ENCODE measurements around the gene UBALD1.

UBALD1 gene

GRCh38 chr16:4615384-4616046 lies 827 bp upstream of the UBALD1 start:
- no peak for DNase-seq

GRCh38 chr16:4613636-4614570 lies 785 bp downstream of the UBALD1 start:
- DNase-seq = peak; percentile 72 to 79
- no peak for TF ChIP-seq POLR2A (IDR thresholded peaks at IDR 0.05; ENCODE audit: low read length)
- no peak for TF ChIP-seq GATA1 (IDR thresholded peaks at IDR 0.05; ENCODE audit: low read depth, low read length)

More at GRCh38 chr16:4615384-4616046, 827 bp upstream of the UBALD1 start:
- TF ChIP-seq POLR2A (IDR thresholded peaks at IDR 0.05; ENCODE audit: low read length) (no peak), GATA1 (IDR thresholded peaks at IDR 0.05; ENCODE audit: low read depth, low read length) (no peak)

GRCh38 chr16:4612977-4613635 lies 1.6 kb downstream of the UBALD1 start:
- no peak for DNase-seq

GRCh38 chr16:4612474-4612931 lies 2.2 kb downstream of the UBALD1 start:
- TF ChIP-seq POLR2A (IDR thresholded peaks at IDR 0.05; ENCODE audit: low read length) (no peak), GATA1 (IDR thresholded peaks at IDR 0.05; ENCODE audit: low read depth, low read length) (no peak)
- peak; percentile 24 to 27 for DNase-seq

More at GRCh38 chr16:4612977-4613635, 1.6 kb downstream of the UBALD1 start:
- TF ChIP-seq GATA1 (IDR thresholded peaks at IDR 0.05; ENCODE audit: low read depth, low read length) (no peak), POLR2A (IDR thresholded peaks at IDR 0.05; ENCODE audit: low read length) (no peak)

- DNase-seq = no peak
- TF ChIP-seq POLR2A (IDR thresholded peaks at IDR 0.05; ENCODE audit: low read length) (no peak), GATA1 (IDR thresholded peaks at IDR 0.05; ENCODE audit: low read depth, low read length) (no peak)
These were observed 3.2 kb downstream of the UBALD1 start for GRCh38 chr16:4611337-4612021.

- TF ChIP-seq POLR2A (IDR thresholded peaks at IDR 0.05; ENCODE audit: low read length) (no peak), GATA1 (IDR thresholded peaks at IDR 0.05; ENCODE audit: low read depth, low read length) (no peak)
- no peak for DNase-seq
These were observed 4.4 kb downstream of the UBALD1 start for GRCh38 chr16:4610011-4611005.

- no peak for DNase-seq
- no peak for TF ChIP-seq POLR2A (IDR thresholded peaks at IDR 0.05; ENCODE audit: low read length)
- no peak for TF ChIP-seq GATA1 (IDR thresholded peaks at IDR 0.05; ENCODE audit: low read depth, low read length)
These were observed 5.3 kb downstream of the UBALD1 start for GRCh38 chr16:4609200-4610010.

- DNase-seq = no peak
These were observed 6.0 kb downstream of the UBALD1 start for GRCh38 chr16:4608704-4608980.

GRCh38 chr16:4607841-4608703 lies 6.6 kb downstream of the UBALD1 start:
- TF ChIP-seq GATA1 (IDR thresholded peaks at IDR 0.05; ENCODE audit: low read depth, low read length) = no peak
- no peak for TF ChIP-seq POLR2A (IDR thresholded peaks at IDR 0.05; ENCODE audit: low read length)
- DNase-seq = no peak

More at GRCh38 chr16:4608704-4608980, 6.0 kb downstream of the UBALD1 start:
- no peak for TF ChIP-seq POLR2A (IDR thresholded peaks at IDR 0.05; ENCODE audit: low read length)
- no peak for TF ChIP-seq GATA1 (IDR thresholded peaks at IDR 0.05; ENCODE audit: low read depth, low read length)

- no peak for DNase-seq
- no peak for TF ChIP-seq POLR2A (IDR thresholded peaks at IDR 0.05; ENCODE audit: low read length)
- no peak for TF ChIP-seq GATA1 (IDR thresholded peaks at IDR 0.05; ENCODE audit: low read depth, low read length)
These were observed 8.3 kb downstream of the UBALD1 start for GRCh38 chr16:4606354-4606753.

- TF ChIP-seq POLR2A (IDR thresholded peaks at IDR 0.05; ENCODE audit: low read length) (no peak), GATA1 (IDR thresholded peaks at IDR 0.05; ENCODE audit: low read depth, low read length) (no peak)
- no peak for DNase-seq
These were observed 10.3 kb downstream of the UBALD1 start for GRCh38 chr16:4604401-4604800.

Data from erythroblast (primary cell).